Middle frontal gyrus (tissue), 1 donor: Measurements from ENCODE around the gene STMN3.
"Not testable (repeated sequence)": the region's sequence is repeated elsewhere in the genome, so short reads cannot be mapped to it uniquely, and the experiment has no call there.

ENCODE experiments used
- DNase-seq: peaks from one replicate; pipeline ENCODE4 v3.0.0-alpha.2; 2015; ENCODE audit warnings: low spot score; ENCODE audit errors: extremely low spot score

Gene STMN3

GRCh38 chr20:63657937-63658748 is 4.9 kb upstream of the STMN3 start, which contains the start of gene RTEL1:
RTEL1 (plus strand) TSS chr20:63658312; CDS start chr20:63659403, 1,091 bp downstream.
- peak; percentile 85 for DNase-seq

- no peak for DNase-seq
Measured at GRCh38 chr20:63657260-63657936, 4.2 kb upstream of the STMN3 start.

- no peak for DNase-seq
Measured at GRCh38 chr20:63656451-63656850, 3.2 kb upstream of the STMN3 start.

- DNase-seq = no peak
Measured at GRCh38 chr20:63655249-63655648, 2.0 kb upstream of the STMN3 start.

- DNase-seq = no peak
Measured at GRCh38 chr20:63653974-63654668, 897 bp upstream of the STMN3 start.

- no peak for DNase-seq
Measured at GRCh38 chr20:63652192-63652980, 838 bp downstream of the STMN3 start.

GRCh38 chr20:63651942-63652191 is 1.4 kb downstream of the STMN3 start:
- no peak for DNase-seq

GRCh38 chr20:63650486-63650885 is 2.7 kb downstream of the STMN3 start:
- DNase-seq = not testable (repeated sequence)

GRCh38 chr20:63648895-63649589 is 4.2 kb downstream of the STMN3 start:
- no peak for DNase-seq

GRCh38 chr20:63648190-63648589 is 5.0 kb downstream of the STMN3 start:
- DNase-seq = no peak

GRCh38 chr20:63645218-63645617 is 8.0 kb downstream of the STMN3 start:
- no peak for DNase-seq

GRCh38 chr20:63643946-63644345 is 9.3 kb downstream of the STMN3 start:
- no peak for DNase-seq

GRCh38 chr20:63643499-63643898 is 9.7 kb downstream of the STMN3 start:
- no peak for DNase-seq

GRCh38 chr20:63642527-63643247 is 10.5 kb downstream of the STMN3 start:
- no peak for DNase-seq

GRCh38 chr20:63641792-63642523 is 11.3 kb downstream of the STMN3 start:
- no peak for DNase-seq

GRCh38 chr20:63641146-63641791 is 12.0 kb downstream of the STMN3 start:
- no peak for DNase-seq

GRCh38 chr20:63640686-63641085 is 12.5 kb downstream of the STMN3 start:
- not testable (repeated sequence) for DNase-seq

- no peak for DNase-seq
Measured at GRCh38 chr20:63640086-63640485, 13.1 kb downstream of the STMN3 start.
